HL-60 (cell line): Measurements from ENCODE around the gene PIWIL1.

Experiments
- DNase-seq, 2 experiments: peaks; one replicate each; pipeline ENCODE4 v3.0.0-alpha.2; 2010 to 2020; ENCODE audit warnings: low read depth in 1 of 2, low spot score in 1 of 2
- H3K27ac ChIP-seq: fragments of 250-450 bp; sonication (Bioruptor Pico); replicated peaks from 2 replicates; pipeline ENCODE4 v1.5.1; 2020; ENCODE audit warnings: mild to moderate bottlenecking, moderate library complexity
- H3K27me3 ChIP-seq: fragments of 250-450 bp; sonication (Bioruptor Pico); 2 replicates; pipeline ENCODE4 v1.5.1; 2021; ENCODE audit warnings: mild to moderate bottlenecking, moderate library complexity; ENCODE audit not compliant: insufficient read depth, poor library complexity, severe bottlenecking
- H3K4me3 ChIP-seq: replicated peaks from 2 replicates; pipeline ENCODE4 v1.5.1; 2011; ENCODE audit warnings: mild to moderate bottlenecking, control low read depth, low read length; ENCODE audit not compliant: insufficient read depth
- CTCF ChIP-seq: IDR thresholded peaks from one replicate; pipeline ENCODE4 v1.5.1; 2011; ENCODE audit warnings: low read length, control low read depth, inconsistent platforms; ENCODE audit not compliant: insufficient read depth
- GABPA ChIP-seq: IDR thresholded peaks from 2 replicates; pipeline ENCODE4 v1.6.1; 2012; ENCODE audit warnings: low read depth
- POLR2AphosphoS5 ChIP-seq: IDR thresholded peaks from 2 replicates; pipeline ENCODE4 v1.6.1; 2012; ENCODE audit warnings: low read depth
- REST ChIP-seq: IDR thresholded peaks from 2 replicates; pipeline ENCODE4 v1.6.1; 2012; ENCODE audit warnings: low read depth; ENCODE audit not compliant: insufficient replicate concordance
- SPI1 ChIP-seq: IDR thresholded peaks from 2 replicates; pipeline ENCODE4 v1.6.1; 2012; ENCODE audit warnings: low read depth, mild to moderate bottlenecking, borderline replicate concordance

The PIWIL1 gene

GRCh38 chr12:130396667-130397066 is 59.0 kb downstream of the PIWIL1 start:
- no peak for DNase-seq
- Histone ChIP-seq H3K4me3 (no peak overlapping the region), H3K27me3 (no peaks in the 10 kb centered on the region), H3K27ac (no peak overlapping the region)
- TF ChIP-seq CTCF (no peak), GABPA (no peak), POLR2AphosphoS5 (no peak), REST (no peak), SPI1 (no peak)

- DNase-seq: no peak
- no peak for TF ChIP-seq CTCF
- no peak for TF ChIP-seq POLR2AphosphoS5
- TF ChIP-seq REST: no peak
- no peak for TF ChIP-seq GABPA
- no peak for TF ChIP-seq SPI1
These were observed 60.6 kb downstream of the PIWIL1 start for GRCh38 chr12:130398100-130398848.

GRCh38 chr12:130401703-130402102 is 64.0 kb downstream of the PIWIL1 start:
- Histone ChIP-seq H3K4me3 (no peak overlapping the region), H3K27me3 (no peaks in the 10 kb centered on the region), H3K27ac (no peak overlapping the region)
- TF ChIP-seq REST (no peak), GABPA (no peak), CTCF (no peak), POLR2AphosphoS5 (no peak), SPI1 (no peak)
- no peak for DNase-seq

More at GRCh38 chr12:130398100-130398848, 60.6 kb downstream of the PIWIL1 start:
- H3K27me3 ChIP-seq: no peaks in the 10 kb centered on the region
- H3K27ac ChIP-seq: no peak overlapping the region
- H3K4me3 ChIP-seq: no peak overlapping the region
